Measurements from ENCODE around the gene WDR20.

GRCh38 chr14:102103062-102103695 is 36.5 kb upstream of the WDR20 start:
- TF ChIP-seq CTCF (IDR thresholded peaks at IDR 0.05; ENCODE audit: poor library complexity) (no peak), EZH2 (IDR thresholded peaks at IDR 0.05; ENCODE audit: borderline replicate concordance) (no peak)

Measured in hepatocyte (in vitro differentiated cells).